ENCODE data around the gene COL23A1. TPM values are rescaled to one million over a fixed set of nuclear protein-coding genes. Genes with fewer than 3 reads are reported as not detected.

The COL23A1 gene
- total RNA-seq, 2 donors from 2014 or later = 0.17 to 0.19 TPM

GRCh38 chr5:178285399-178286225 is 304.6 kb downstream of the COL23A1 start:
- Mint-ChIP-seq H3K4me3 (no peak overlapping the region), H3K9me3 (peaks cover 9% of the 10 kb centered on the region), H3K27ac (no peak overlapping the region), H3K4me1 (ENCODE audit: low read depth in 2 of 2) (no peaks in the 10 kb centered on the region), H3K27me3 (peaks cover 5 to 12% of the 10 kb centered on the region in 2 donors), H3K36me3 (peaks cover 10% of the 10 kb centered on the region)
- DNase-seq (ENCODE audit: low spot score) (no peak), ATAC-seq (peak in 1 of 2 donors; percentile 33)

- no peak overlapping the region for H3K27ac Mint-ChIP-seq
- H3K4me1 Mint-ChIP-seq (ENCODE audit: low read depth in 2 of 2) = peaks cover under 1 to 4% of the 10 kb centered on the region in 2 donors
- H3K36me3 Mint-ChIP-seq = peaks cover 10% of the 10 kb centered on the region
- H3K27me3 Mint-ChIP-seq = peaks cover 0 to 14% of the 10 kb centered on the region in 2 donors
- H3K4me3 Mint-ChIP-seq = no peak overlapping the region
- DNase-seq (ENCODE audit: low spot score) (no peak), ATAC-seq (no peak)
- peaks cover 9% of the 10 kb centered on the region for H3K9me3 Mint-ChIP-seq
Measured at GRCh38 chr5:178284996-178285395, 305.2 kb downstream of the COL23A1 start.

GRCh38 chr5:178284093-178284675 is 306.0 kb downstream of the COL23A1 start:
- DNase-seq (ENCODE audit: low spot score) (no peak), ATAC-seq (no peak)
- Mint-ChIP-seq H3K9me3 (peaks cover 9% of the 10 kb centered on the region), H3K27me3 (peaks cover 0 to 19% of the 10 kb centered on the region in 2 donors), H3K4me1 (ENCODE audit: low read depth in 2 of 2) (peaks cover 5 to 9% of the 10 kb centered on the region in 2 donors), H3K4me3 (no peak overlapping the region), H3K36me3 (peaks cover 10% of the 10 kb centered on the region), H3K27ac (no peak overlapping the region)

- H3K9me3 Mint-ChIP-seq = peaks cover 9% of the 10 kb centered on the region
- H3K4me1 Mint-ChIP-seq (ENCODE audit: low read depth in 2 of 2) = peaks cover 5 to 9% of the 10 kb centered on the region in 2 donors
- H3K36me3 Mint-ChIP-seq = peaks cover 10% of the 10 kb centered on the region
- H3K27ac Mint-ChIP-seq = no peak overlapping the region
- ATAC-seq = no peak
- H3K27me3 Mint-ChIP-seq = peaks cover 0 to 20% of the 10 kb centered on the region in 2 donors
- H3K4me3 Mint-ChIP-seq = no peak overlapping the region
- no peak for DNase-seq (ENCODE audit: low spot score)
Measured at GRCh38 chr5:178283520-178283919, 306.7 kb downstream of the COL23A1 start.

- Mint-ChIP-seq H3K4me3 (no peak overlapping the region), H3K9me3 (peaks cover 9% of the 10 kb centered on the region), H3K27me3 (peaks cover 0 to 17% of the 10 kb centered on the region in 2 donors), H3K27ac (no peak overlapping the region), H3K4me1 (ENCODE audit: low read depth in 2 of 2) (peaks cover 5 to 9% of the 10 kb centered on the region in 2 donors), H3K36me3 (peaks cover 10% of the 10 kb centered on the region)
- ATAC-seq = no peak
- DNase-seq (ENCODE audit: low spot score) = no peak
Measured at GRCh38 chr5:178282391-178282790, 307.8 kb downstream of the COL23A1 start.

GRCh38 chr5:178281331-178281730 is 308.9 kb downstream of the COL23A1 start:
- peaks cover 9% of the 10 kb centered on the region for H3K9me3 Mint-ChIP-seq
- ATAC-seq (no peak), DNase-seq (ENCODE audit: low spot score) (no peak)
- no peak overlapping the region for H3K27ac Mint-ChIP-seq
- H3K4me1 Mint-ChIP-seq (ENCODE audit: low read depth in 2 of 2) = peaks cover 5 to 9% of the 10 kb centered on the region in 2 donors
- peaks cover 10% of the 10 kb centered on the region for H3K36me3 Mint-ChIP-seq
- H3K4me3 Mint-ChIP-seq = no peak overlapping the region
- H3K27me3 Mint-ChIP-seq = peaks cover 0 to 17% of the 10 kb centered on the region in 2 donors

GRCh38 chr5:178280631-178281030 is 309.6 kb downstream of the COL23A1 start:
- Mint-ChIP-seq H3K27me3 (peaks cover 0 to 17% of the 10 kb centered on the region in 2 donors), H3K36me3 (peaks cover 10% of the 10 kb centered on the region), H3K27ac (no peak overlapping the region), H3K4me1 (ENCODE audit: low read depth in 2 of 2) (peaks cover 5 to 9% of the 10 kb centered on the region in 2 donors), H3K4me3 (no peak overlapping the region), H3K9me3 (peaks cover 9% of the 10 kb centered on the region)
- ATAC-seq (no peak), DNase-seq (ENCODE audit: low spot score) (no peak)

- peaks cover 10% of the 10 kb centered on the region for H3K36me3 Mint-ChIP-seq
- H3K4me1 Mint-ChIP-seq (ENCODE audit: low read depth in 2 of 2) = peaks cover 5 to 9% of the 10 kb centered on the region in 2 donors
- H3K27me3 Mint-ChIP-seq = peaks cover 0 to 17% of the 10 kb centered on the region in 2 donors
- peak overlapping the region; percentile 42 to 55 for H3K27ac Mint-ChIP-seq
- DNase-seq (ENCODE audit: low spot score) (peak; percentile 80), ATAC-seq (peak; percentile 64 to 77)
- H3K4me3 Mint-ChIP-seq = peak overlapping the region; percentile 39
- peaks cover 9% of the 10 kb centered on the region for H3K9me3 Mint-ChIP-seq
Measured at GRCh38 chr5:178279723-178280438, 310.3 kb downstream of the COL23A1 start.

- ATAC-seq (no peak), DNase-seq (ENCODE audit: low spot score) (peak; percentile 56)
- no peak overlapping the region for H3K4me3 Mint-ChIP-seq
- H3K4me1 Mint-ChIP-seq (ENCODE audit: low read depth in 2 of 2) = peaks cover 5 to 9% of the 10 kb centered on the region in 2 donors
- no peak overlapping the region for H3K27ac Mint-ChIP-seq
- peaks cover 9% of the 10 kb centered on the region for H3K9me3 Mint-ChIP-seq
- peaks cover 0 to 17% of the 10 kb centered on the region in 2 donors for H3K27me3 Mint-ChIP-seq
- H3K36me3 Mint-ChIP-seq = peaks cover 10% of the 10 kb centered on the region
Measured at GRCh38 chr5:178279026-178279722, 311.0 kb downstream of the COL23A1 start.

- peaks cover 4% of the 10 kb centered on the region for H3K9me3 Mint-ChIP-seq
- DNase-seq (ENCODE audit: low spot score) (peak; percentile 42), ATAC-seq (no peak)
- H3K4me3 Mint-ChIP-seq = no peak overlapping the region
- peaks cover 4% of the 10 kb centered on the region for H3K36me3 Mint-ChIP-seq
- peaks cover 5 to 9% of the 10 kb centered on the region in 2 donors for H3K4me1 Mint-ChIP-seq (ENCODE audit: low read depth in 2 of 2)
- H3K27ac Mint-ChIP-seq = no peak overlapping the region
- H3K27me3 Mint-ChIP-seq = peaks cover 0 to 13% of the 10 kb centered on the region in 2 donors
Measured at GRCh38 chr5:178278358-178279023, 311.7 kb downstream of the COL23A1 start.

- no peaks in the 10 kb centered on the region for H3K36me3 Mint-ChIP-seq
- no peak for DNase-seq (ENCODE audit: low spot score)
- no peak for ATAC-seq
- no peak overlapping the region for H3K27ac Mint-ChIP-seq
- H3K4me3 Mint-ChIP-seq = no peak overlapping the region
- H3K9me3 Mint-ChIP-seq = no peaks in the 10 kb centered on the region
- H3K27me3 Mint-ChIP-seq = peaks cover 0 to 9% of the 10 kb centered on the region in 2 donors
- peaks cover 5 to 9% of the 10 kb centered on the region in 2 donors for H3K4me1 Mint-ChIP-seq (ENCODE audit: low read depth in 2 of 2)
Measured at GRCh38 chr5:178277866-178278265, 312.3 kb downstream of the COL23A1 start.

- DNase-seq (ENCODE audit: low spot score) = peak; percentile 56
- H3K9me3 Mint-ChIP-seq = no peaks in the 10 kb centered on the region
Measured at GRCh38 chr5:178277346-178277745, 312.8 kb downstream of the COL23A1 start.

More at GRCh38 chr5:178277346-178277745, 312.8 kb downstream of the COL23A1 start:
- Mint-ChIP-seq H3K27me3 (peaks cover 0 to 9% of the 10 kb centered on the region in 2 donors), H3K4me3 (no peak overlapping the region), H3K36me3 (no peaks in the 10 kb centered on the region), H3K27ac (no peak overlapping the region), H3K4me1 (ENCODE audit: low read depth in 2 of 2) (peaks cover 5 to 9% of the 10 kb centered on the region in 2 donors)
- ATAC-seq = no peak
